PC-9 (cell line): ENCODE results near the gene USP26. TPM values are rescaled to one million over a fixed set of nuclear protein-coding genes. Genes with fewer than 3 reads are reported as not detected.
"Not testable (repeated sequence)": the region's sequence is repeated elsewhere in the genome, so short reads cannot be mapped to it uniquely, and the experiment has no call there.

Experiments used
- BruUV-seq: library from RNA; stranded (reverse); fragments of 400-500 nt; replicated peaks from 2 replicates; lab custom pipeline; 2021; lab: Mats Ljungman, UMichigan
- CTCF ChIA-PET: fragments of 300-600 bp; sonication (Branson Sonifier 250); formaldehyde crosslinking; loops from one replicate; lab custom pipeline; 2022; ENCODE audit warnings: antibody characterized with exemption; lab: Charles Lee
- POLR2A ChIA-PET: fragments of 300-600 bp; sonication (Branson Sonifier 250); formaldehyde crosslinking; loops from one replicate; lab custom pipeline; 2022; ENCODE audit warnings: antibody characterized with exemption; ENCODE audit not compliant: unreplicated experiment; lab: Charles Lee
- DNase-seq, 2 experiments: peaks; one replicate each; pipeline versions ENCODE4 v3.0.0 to v3.0.0-alpha.2; 2015 to 2022; ENCODE audit warnings: mixed read lengths in 1 of 2
- H2AFZ ChIP-seq: fragments of 200-600 bp; sonication (generic); 2 replicates; pipeline ENCODE4 v1.8.1; 2017; ENCODE audit warnings: antibody characterized with exemption
- H3F3A ChIP-seq: fragments of 200-600 bp; sonication (generic); 2 replicates; pipeline ENCODE4 v1.8.1; 2017; ENCODE audit warnings: antibody characterized with exemption, mild to moderate bottlenecking, low read depth; ENCODE audit not compliant: insufficient read depth
- H3K27ac ChIP-seq: fragments of 200-600 bp; sonication (generic); 2 replicates; pipeline ENCODE4 v1.6.1; 2016; ENCODE audit warnings: mixed run types
- H3K27me3 ChIP-seq: fragments of 200-600 bp; sonication (generic); 2 replicates; pipeline ENCODE4 v1.6.1; 2016; ENCODE audit warnings: low read depth, mixed run types; ENCODE audit not compliant: insufficient read depth
- H3K36me3 ChIP-seq: fragments of 200-600 bp; sonication (generic); 2 replicates; pipeline ENCODE4 v1.6.1; 2016; ENCODE audit warnings: low read depth, mixed run types
- H3K4me1 ChIP-seq: fragments of 200-600 bp; sonication (generic); replicated peaks from 2 replicates; pipeline ENCODE4 v1.6.1; 2016; ENCODE audit warnings: mixed run types; ENCODE audit not compliant: insufficient read depth
- H3K4me2 ChIP-seq: fragments of 200-600 bp; sonication (generic); 2 replicates; pipeline ENCODE4 v1.6.1; 2017; ENCODE audit warnings: mixed run types
- H3K4me3 ChIP-seq: fragments of 200-600 bp; sonication (generic); 2 replicates; pipeline ENCODE4 v1.6.1; 2016; ENCODE audit warnings: mixed run types
- H3K79me2 ChIP-seq: fragments of 200-600 bp; sonication (generic); 2 replicates; pipeline ENCODE4 v1.6.1; 2017; ENCODE audit warnings: low read depth, mixed run types
- H3K9me2 ChIP-seq: fragments of 200-600 bp; sonication (generic); 2 replicates; pipeline ENCODE4 v1.8.1; 2017; ENCODE audit warnings: mild to moderate bottlenecking; ENCODE audit not compliant: insufficient read depth
- H3K9me3 ChIP-seq: fragments of 200-600 bp; sonication (generic); 2 replicates; pipeline ENCODE4 v1.8.1; 2016; ENCODE audit warnings: low read depth; ENCODE audit not compliant: insufficient read depth
- H4K20me1 ChIP-seq: fragments of 200-600 bp; sonication (generic); 2 replicates; pipeline ENCODE4 v1.8.1; 2017; ENCODE audit not compliant: insufficient read depth
- intact Hi-C: fragments of 100-400 bp; cut with micrococcal nuclease; formaldehyde crosslinking; loops from one replicate; pipeline ENCODE4 v1.10.0; 2022; ENCODE audit not compliant: unreplicated experiment
- total RNA-seq: library from RNA; stranded (reverse); gene quantifications from 2 replicates; pipeline ENCODE4 v1.2.3, GENCODE V29; 2021
- TF ChIP-seq, protein P1 (sequence below): fragments of 200-600 bp; sonication (generic); conservative IDR thresholded peaks from 2 replicates; pipeline ENCODE4 v1.6.1; 2017; ENCODE audit warnings: mixed run types, antibody characterized with exemption, mild to moderate bottlenecking, moderate library complexity

Gene USP26
- total RNA-seq, 1 experiment from 2014 or later: not detected

DNA sequence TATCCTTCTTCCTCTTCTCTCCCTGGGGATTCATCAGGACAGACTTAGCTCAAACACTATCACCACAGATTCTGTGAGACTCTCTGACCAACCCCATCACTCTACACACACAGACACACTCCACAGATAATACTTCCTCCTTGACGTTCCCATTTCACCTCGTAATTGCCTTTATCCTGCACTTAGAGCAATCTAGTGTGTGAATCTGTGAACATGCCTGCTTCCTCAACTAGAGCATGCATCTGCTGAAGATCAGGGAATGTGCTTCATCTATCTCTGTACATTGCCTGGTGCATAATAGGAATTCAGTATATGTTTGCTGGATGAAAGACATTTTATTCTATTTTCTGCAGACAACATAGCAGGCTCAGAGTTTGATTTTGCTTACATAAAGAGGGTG lies 113.4 kb downstream of the USP26 start:
- Histone ChIP-seq H2AFZ (no peak overlapping the region), H3F3A (no peaks in the 10 kb centered on the region), H3K27ac (no peak overlapping the region), H4K20me1 (no peaks in the 10 kb centered on the region), H3K4me3 (no peak overlapping the region), H3K27me3 (no peaks in the 10 kb centered on the region), H3K9me2 (no peaks in the 10 kb centered on the region), H3K36me3 (no peaks in the 10 kb centered on the region), H3K79me2 (no peaks in the 10 kb centered on the region), H3K4me2 (no peak overlapping the region), H3K9me3 (no peaks in the 10 kb centered on the region), H3K4me1 (no peaks in the 10 kb centered on the region)
- BruUV-seq: no TSS peak
- DNase-seq: no peak
- TF ChIP-seq, protein P1, sequence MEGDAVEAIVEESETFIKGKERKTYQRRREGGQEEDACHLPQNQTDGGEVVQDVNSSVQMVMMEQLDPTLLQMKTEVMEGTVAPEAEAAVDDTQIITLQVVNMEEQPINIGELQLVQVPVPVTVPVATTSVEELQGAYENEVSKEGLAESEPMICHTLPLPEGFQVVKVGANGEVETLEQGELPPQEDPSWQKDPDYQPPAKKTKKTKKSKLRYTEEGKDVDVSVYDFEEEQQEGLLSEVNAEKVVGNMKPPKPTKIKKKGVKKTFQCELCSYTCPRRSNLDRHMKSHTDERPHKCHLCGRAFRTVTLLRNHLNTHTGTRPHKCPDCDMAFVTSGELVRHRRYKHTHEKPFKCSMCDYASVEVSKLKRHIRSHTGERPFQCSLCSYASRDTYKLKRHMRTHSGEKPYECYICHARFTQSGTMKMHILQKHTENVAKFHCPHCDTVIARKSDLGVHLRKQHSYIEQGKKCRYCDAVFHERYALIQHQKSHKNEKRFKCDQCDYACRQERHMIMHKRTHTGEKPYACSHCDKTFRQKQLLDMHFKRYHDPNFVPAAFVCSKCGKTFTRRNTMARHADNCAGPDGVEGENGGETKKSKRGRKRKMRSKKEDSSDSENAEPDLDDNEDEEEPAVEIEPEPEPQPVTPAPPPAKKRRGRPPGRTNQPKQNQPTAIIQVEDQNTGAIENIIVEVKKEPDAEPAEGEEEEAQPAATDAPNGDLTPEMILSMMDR: no peak
- CTCF ChIA-PET: no interaction called here
- intact Hi-C loops: no loop called here
- POLR2A ChIA-PET: interaction anchor here (0.7 kb wide), 1 partner anchor 9 kb away, joined by 11 read pairs; no protein-coding TSS in a partner anchor

DNA sequence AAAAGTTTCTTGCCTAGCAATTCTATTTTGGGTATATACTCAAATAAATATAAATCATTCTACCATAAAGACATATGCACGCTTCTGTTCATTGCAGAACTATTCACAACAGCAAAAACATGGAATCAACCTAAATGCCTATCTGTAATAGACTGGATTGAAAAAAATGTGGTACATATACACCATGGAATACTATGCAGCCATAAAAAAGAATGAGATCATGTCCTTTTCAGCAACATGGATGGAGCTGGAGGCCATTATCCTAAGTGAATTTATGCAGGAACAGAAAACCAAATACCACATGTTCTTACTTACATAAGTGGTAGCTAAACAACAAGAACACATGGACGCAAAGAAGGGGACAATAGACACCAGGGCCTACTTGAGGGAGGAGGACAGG lies 116.9 kb downstream of the USP26 start:
- H3K9me2 ChIP-seq, H3K27me3 ChIP-seq, H2AFZ ChIP-seq, H3K36me3 ChIP-seq, BruUV-seq, intact Hi-C loops, H3K9me3 ChIP-seq, H3F3A ChIP-seq, H3K4me1 ChIP-seq, CTCF ChIA-PET, DNase-seq, H3K79me2 ChIP-seq, H3K4me3 ChIP-seq, POLR2A ChIA-PET, H3K27ac ChIP-seq, H3K4me2 ChIP-seq, H4K20me1 ChIP-seq: not testable (repeated sequence)

Other genes with a start within 250 kb of the USP26 start
- gene HS6ST2, start 138.5 kb downstream of the USP26 start, total RNA-seq: 13.4 and 15.0 TPM in 2 replicates
- not detected in 2 replicates for gene TFDP3, start 121.2 kb upstream of the USP26 start, total RNA-seq